BE2C (cell line): Measurements from ENCODE around the gene CDH13.
A peak's percentile ranks its signal among the peaks of the same experiment; 100 is the strongest.

Experiments
- DNase-seq: peaks from one replicate; pipeline ENCODE4 v3.0.0-alpha.2; 2020
- H3K27me3 ChIP-seq: fragments of 250-450 bp; sonication (Bioruptor Pico); 2 replicates; pipeline ENCODE4 v1.5.1; 2020; ENCODE audit warnings: mild to moderate bottlenecking
- H3K36me3 ChIP-seq: fragments of 250-450 bp; sonication (Bioruptor Pico); 2 replicates; pipeline ENCODE4 v1.5.1; 2020; ENCODE audit warnings: mild to moderate bottlenecking
- H3K4me1 ChIP-seq: fragments of 250-450 bp; sonication (Bioruptor Pico); 2 replicates; pipeline ENCODE4 v1.5.1; 2020
- H3K4me3 ChIP-seq: 2 replicates; pipeline ENCODE4 v1.5.1; 2011; ENCODE audit warnings: low read depth, low read length
- H3K9me3 ChIP-seq: fragments of 250-450 bp; sonication (Bioruptor Pico); 2 replicates; pipeline ENCODE4 v1.5.1; 2020
- CTCF ChIP-seq: IDR thresholded peaks from 2 replicates; pipeline ENCODE4 v1.5.1; 2012; ENCODE audit warnings: mild to moderate bottlenecking, low read depth, low read length

Gene CDH13

GRCh38 chr16:83356266-83356665, 729.5 kb downstream of the CDH13 start:
- no peaks in the 10 kb centered on the region for H3K27me3 ChIP-seq
- H3K36me3 ChIP-seq: no peaks in the 10 kb centered on the region
- no peaks in the 10 kb centered on the region for H3K4me1 ChIP-seq
- no peaks in the 10 kb centered on the region for H3K9me3 ChIP-seq
- no peak for DNase-seq
- peak; percentile 56 for TF ChIP-seq CTCF
- no peak overlapping the region for H3K4me3 ChIP-seq

GRCh38 chr16:83356986-83357385, 730.2 kb downstream of the CDH13 start:
- Histone ChIP-seq H3K4me1 (no peaks in the 10 kb centered on the region), H3K36me3 (no peaks in the 10 kb centered on the region), H3K4me3 (no peak overlapping the region), H3K9me3 (no peaks in the 10 kb centered on the region), H3K27me3 (no peaks in the 10 kb centered on the region)
- no peak for TF ChIP-seq CTCF
- no peak for DNase-seq

GRCh38 chr16:83363521-83363920, 736.8 kb downstream of the CDH13 start:
- DNase-seq: no peak
- Histone ChIP-seq H3K27me3 (no peaks in the 10 kb centered on the region), H3K36me3 (no peaks in the 10 kb centered on the region), H3K4me1 (no peaks in the 10 kb centered on the region), H3K9me3 (no peaks in the 10 kb centered on the region), H3K4me3 (no peak overlapping the region)
- TF ChIP-seq CTCF: no peak

DNA sequence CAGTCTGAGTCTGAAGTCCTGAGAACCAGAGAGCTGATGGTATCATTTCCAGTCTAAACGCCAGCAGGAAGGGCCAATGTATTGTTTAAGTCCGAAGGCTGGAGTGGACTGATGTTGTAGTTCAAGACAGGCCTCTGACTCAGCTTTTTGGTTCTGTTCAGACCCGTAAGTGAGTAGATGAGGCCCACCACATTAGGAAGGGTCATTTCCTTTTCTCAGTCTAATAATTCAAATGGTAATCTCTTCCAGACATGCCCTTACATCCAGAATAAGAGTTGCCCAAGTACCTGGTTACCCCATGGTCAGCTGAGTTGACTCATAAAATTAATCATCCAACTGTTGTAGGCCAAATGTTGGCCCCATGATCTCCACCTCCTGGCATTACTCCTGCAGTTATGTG, 738.4 kb downstream of the CDH13 start:
- H3K36me3 ChIP-seq: no peaks in the 10 kb centered on the region
- no peaks in the 10 kb centered on the region for H3K27me3 ChIP-seq
- H3K4me1 ChIP-seq: no peaks in the 10 kb centered on the region
- no peaks in the 10 kb centered on the region for H3K9me3 ChIP-seq
- DNase-seq: no peak
- TF ChIP-seq CTCF: no peak
- H3K4me3 ChIP-seq: no peak overlapping the region

- no peak for DNase-seq
- no peaks in the 10 kb centered on the region for H3K9me3 ChIP-seq
- H3K36me3 ChIP-seq: no peaks in the 10 kb centered on the region
- no peaks in the 10 kb centered on the region for H3K4me1 ChIP-seq
- H3K27me3 ChIP-seq: no peaks in the 10 kb centered on the region
- no peak for TF ChIP-seq CTCF
- H3K4me3 ChIP-seq: no peak overlapping the region
Observed at GRCh38 chr16:83366228-83366627, 739.5 kb downstream of the CDH13 start.

- Histone ChIP-seq H3K4me1 (no peaks in the 10 kb centered on the region), H3K9me3 (no peaks in the 10 kb centered on the region), H3K36me3 (no peaks in the 10 kb centered on the region), H3K4me3 (no peak overlapping the region), H3K27me3 (no peaks in the 10 kb centered on the region)
- TF ChIP-seq CTCF: no peak
- DNase-seq: no peak
Observed at GRCh38 chr16:83374979-83375378, 748.2 kb downstream of the CDH13 start.
